Posterior cingulate gyrus (tissue), 11 donors: ENCODE results near the gene ACTR3C.
"Not testable (repeated sequence)": the region's sequence is repeated elsewhere in the genome, so short reads cannot be mapped to it uniquely, and the experiment has no call there.

Source experiments
- DNase-seq, 10 donors: peaks; one replicate each; pipeline versions ENCODE4 v3.0.0 to v3.0.0-alpha.2; 2020 to 2021; ENCODE audit warnings: mixed read lengths in 3 of 10
- intact Hi-C: fragments of 100-400 bp; cut with DNase I; formaldehyde crosslinking; loops from one replicate; pipeline ENCODE4 v1.15.1; 2023

Gene ACTR3C

GRCh38 chr7:150290317-150290716 lies 33.0 kb downstream of the ACTR3C start:
- DNase-seq, intact Hi-C loops: not testable (repeated sequence)

- DNase-seq, intact Hi-C loops: not testable (repeated sequence)
These were observed 34.5 kb downstream of the ACTR3C start for GRCh38 chr7:150288816-150289215.

GRCh38 chr7:150287815-150288214 lies 35.5 kb downstream of the ACTR3C start:
- intact Hi-C loops, DNase-seq: not testable (repeated sequence)

- DNase-seq, result peak in 2 of 10 donors; percentile 11 to 16
- intact Hi-C loops, result not testable (repeated sequence)
These were observed 37.2 kb downstream of the ACTR3C start for GRCh38 chr7:150285849-150286754.

GRCh38 chr7:150283608-150284007 lies 39.7 kb downstream of the ACTR3C start:
- intact Hi-C loops, DNase-seq: not testable (repeated sequence)

- DNase-seq, intact Hi-C loops: not testable (repeated sequence)
These were observed 40.2 kb downstream of the ACTR3C start for GRCh38 chr7:150283111-150283510.

GRCh38 chr7:150281681-150282403 lies 41.5 kb downstream of the ACTR3C start:
- DNase-seq, intact Hi-C loops: not testable (repeated sequence)

- intact Hi-C loops, DNase-seq: not testable (repeated sequence)
These were observed 45.0 kb downstream of the ACTR3C start for GRCh38 chr7:150278383-150278782.

- peak in 3 of 10 donors; percentile 17 to 27 (median 25) for DNase-seq
These were observed 47.1 kb downstream of the ACTR3C start for GRCh38 chr7:150276132-150276695.

GRCh38 chr7:150271898-150272297 lies 51.4 kb downstream of the ACTR3C start:
- DNase-seq, intact Hi-C loops: not testable (repeated sequence)

More at GRCh38 chr7:150276132-150276695, 47.1 kb downstream of the ACTR3C start:
- intact Hi-C loops, result not testable (repeated sequence)

- peak in 1 of 10 donors; percentile 25 for DNase-seq
- intact Hi-C loops, result not testable (repeated sequence)
These were observed 53.1 kb downstream of the ACTR3C start for GRCh38 chr7:150270101-150270824.

GRCh38 chr7:150268798-150269197 lies 54.5 kb downstream of the ACTR3C start:
- intact Hi-C loops, DNase-seq: not testable (repeated sequence)

GRCh38 chr7:150268287-150268686 lies 55.1 kb downstream of the ACTR3C start:
- DNase-seq, intact Hi-C loops: not testable (repeated sequence)

- DNase-seq, result peak in 1 of 10 donors; percentile 22
- intact Hi-C loops, result not testable (repeated sequence)
These were observed 56.2 kb downstream of the ACTR3C start for GRCh38 chr7:150266953-150267665.

- DNase-seq, intact Hi-C loops: not testable (repeated sequence)
These were observed 60.7 kb downstream of the ACTR3C start for GRCh38 chr7:150262656-150263055.

- intact Hi-C loops, result not testable (repeated sequence)
These were observed 75.6 kb downstream of the ACTR3C start for GRCh38 chr7:150247745-150248144.

GRCh38 chr7:150245208-150245607 lies 78.1 kb downstream of the ACTR3C start:
- intact Hi-C loops, DNase-seq: not testable (repeated sequence)

More at GRCh38 chr7:150247745-150248144, 75.6 kb downstream of the ACTR3C start:
- not testable (repeated sequence) for DNase-seq

- intact Hi-C loops, DNase-seq: not testable (repeated sequence)
These were observed 80.4 kb downstream of the ACTR3C start for GRCh38 chr7:150242935-150243334.

- intact Hi-C loops, result not testable (repeated sequence)
These were observed 97.9 kb downstream of the ACTR3C start for GRCh38 chr7:150225444-150225843.

More at GRCh38 chr7:150225444-150225843, 97.9 kb downstream of the ACTR3C start:
- DNase-seq, result not testable (repeated sequence)
